NB4 (cell line): ENCODE data around the gene AGPS.

ENCODE experiments used
- POLR2A ChIP-seq: IDR thresholded peaks from 2 replicates; pipeline ENCODE4 v1.6.1; 2011; ENCODE audit warnings: mild to moderate bottlenecking; ENCODE audit not compliant: insufficient read length; ENCODE audit errors: extremely low read depth
- TF ChIP-seq, protein P1 (sequence below): IDR thresholded peaks from one replicate; pipeline ENCODE4 v1.5.1; 2012; ENCODE audit warnings: low read depth, low read length
- TF ChIP-seq, protein P2 (sequence below): IDR thresholded peaks from 2 replicates; pipeline ENCODE4 v1.6.1; 2011; ENCODE audit warnings: low read depth, low read length

GRCh38 chr2:177362499-177362898, 30.1 kb upstream of the AGPS start:
- TF ChIP-seq POLR2A, result no peak
- TF ChIP-seq, protein P1, sequence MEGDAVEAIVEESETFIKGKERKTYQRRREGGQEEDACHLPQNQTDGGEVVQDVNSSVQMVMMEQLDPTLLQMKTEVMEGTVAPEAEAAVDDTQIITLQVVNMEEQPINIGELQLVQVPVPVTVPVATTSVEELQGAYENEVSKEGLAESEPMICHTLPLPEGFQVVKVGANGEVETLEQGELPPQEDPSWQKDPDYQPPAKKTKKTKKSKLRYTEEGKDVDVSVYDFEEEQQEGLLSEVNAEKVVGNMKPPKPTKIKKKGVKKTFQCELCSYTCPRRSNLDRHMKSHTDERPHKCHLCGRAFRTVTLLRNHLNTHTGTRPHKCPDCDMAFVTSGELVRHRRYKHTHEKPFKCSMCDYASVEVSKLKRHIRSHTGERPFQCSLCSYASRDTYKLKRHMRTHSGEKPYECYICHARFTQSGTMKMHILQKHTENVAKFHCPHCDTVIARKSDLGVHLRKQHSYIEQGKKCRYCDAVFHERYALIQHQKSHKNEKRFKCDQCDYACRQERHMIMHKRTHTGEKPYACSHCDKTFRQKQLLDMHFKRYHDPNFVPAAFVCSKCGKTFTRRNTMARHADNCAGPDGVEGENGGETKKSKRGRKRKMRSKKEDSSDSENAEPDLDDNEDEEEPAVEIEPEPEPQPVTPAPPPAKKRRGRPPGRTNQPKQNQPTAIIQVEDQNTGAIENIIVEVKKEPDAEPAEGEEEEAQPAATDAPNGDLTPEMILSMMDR, result no peak
- TF ChIP-seq, protein P2, sequence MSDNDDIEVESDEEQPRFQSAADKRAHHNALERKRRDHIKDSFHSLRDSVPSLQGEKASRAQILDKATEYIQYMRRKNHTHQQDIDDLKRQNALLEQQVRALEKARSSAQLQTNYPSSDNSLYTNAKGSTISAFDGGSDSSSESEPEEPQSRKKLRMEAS, result no peak
